Ishikawa (cell line): ENCODE data around the gene RETNLB.

Source experiments
- CEBPB ChIP-seq: IDR thresholded peaks from 2 replicates; pipeline ENCODE4 v1.6.1; 2012
- CREB1 ChIP-seq: IDR thresholded peaks from 2 replicates; pipeline ENCODE4 v1.6.1; 2012; ENCODE audit warnings: low read depth
- EGR1 ChIP-seq: IDR thresholded peaks from 2 replicates; pipeline ENCODE4 v1.6.1; 2012
- EP300 ChIP-seq: IDR thresholded peaks from 2 replicates; pipeline ENCODE4 v1.6.1; 2012; ENCODE audit warnings: borderline replicate concordance
- FOXM1 ChIP-seq: IDR thresholded peaks from 2 replicates; pipeline ENCODE4 v1.6.1; 2012; ENCODE audit warnings: low read depth, borderline replicate concordance
- NFIC ChIP-seq: IDR thresholded peaks from 2 replicates; pipeline ENCODE4 v1.6.1; 2012
- RAD21 ChIP-seq: IDR thresholded peaks from 2 replicates; pipeline ENCODE4 v1.6.1; 2012; ENCODE audit warnings: low read depth
- TAF1 ChIP-seq: IDR thresholded peaks from 2 replicates; pipeline ENCODE4 v1.6.1; 2012; ENCODE audit warnings: low read depth, mild to moderate bottlenecking
- TCF12 ChIP-seq: IDR thresholded peaks from 2 replicates; pipeline ENCODE4 v1.6.1; 2012; ENCODE audit warnings: low read depth
- TEAD4 ChIP-seq: IDR thresholded peaks from 2 replicates; pipeline ENCODE4 v1.6.1; 2012
- YY1 ChIP-seq: IDR thresholded peaks from 2 replicates; pipeline ENCODE4 v1.6.1; 2012; ENCODE audit warnings: low read depth
- ZBTB7A ChIP-seq: IDR thresholded peaks from 2 replicates; pipeline ENCODE4 v1.6.1; 2012; ENCODE audit warnings: low read depth
- TF ChIP-seq, protein P1 (sequence below): IDR thresholded peaks from 2 replicates; pipeline ENCODE4 v1.6.1; 2012
- TF ChIP-seq, protein P2 (sequence below): IDR thresholded peaks from 2 replicates; pipeline ENCODE4 v1.6.1; 2012
- TF ChIP-seq, protein P3 (sequence below): IDR thresholded peaks from 2 replicates; pipeline ENCODE4 v1.6.1; 2012; ENCODE audit warnings: low read depth, mild to moderate bottlenecking

The RETNLB gene

DNA sequence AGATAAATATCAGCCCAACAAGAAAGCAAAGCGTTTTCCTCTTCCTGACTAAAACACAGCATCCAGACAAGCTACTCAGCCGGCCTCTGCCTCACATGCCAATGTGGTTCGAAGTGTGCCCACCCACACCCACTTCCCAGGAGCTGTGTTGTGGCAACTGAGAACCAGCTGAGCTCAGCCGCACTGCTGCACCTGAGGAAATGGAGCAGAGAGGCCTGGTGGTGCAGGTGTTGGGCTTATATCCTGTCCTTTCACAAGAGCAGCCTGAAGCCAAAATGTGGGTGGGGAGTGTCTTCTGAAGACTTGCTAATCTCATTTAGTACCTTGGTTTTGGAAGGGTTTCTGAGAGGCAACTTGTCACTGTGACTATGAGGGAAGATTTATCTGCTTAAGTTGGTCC, 23.0 kb upstream of the RETNLB start:
- TF ChIP-seq, protein P1, sequence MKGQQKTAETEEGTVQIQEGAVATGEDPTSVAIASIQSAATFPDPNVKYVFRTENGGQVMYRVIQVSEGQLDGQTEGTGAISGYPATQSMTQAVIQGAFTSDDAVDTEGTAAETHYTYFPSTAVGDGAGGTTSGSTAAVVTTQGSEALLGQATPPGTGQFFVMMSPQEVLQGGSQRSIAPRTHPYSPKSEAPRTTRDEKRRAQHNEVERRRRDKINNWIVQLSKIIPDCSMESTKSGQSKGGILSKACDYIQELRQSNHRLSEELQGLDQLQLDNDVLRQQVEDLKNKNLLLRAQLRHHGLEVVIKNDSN: no peak
- no peak for TF ChIP-seq TEAD4

DNA sequence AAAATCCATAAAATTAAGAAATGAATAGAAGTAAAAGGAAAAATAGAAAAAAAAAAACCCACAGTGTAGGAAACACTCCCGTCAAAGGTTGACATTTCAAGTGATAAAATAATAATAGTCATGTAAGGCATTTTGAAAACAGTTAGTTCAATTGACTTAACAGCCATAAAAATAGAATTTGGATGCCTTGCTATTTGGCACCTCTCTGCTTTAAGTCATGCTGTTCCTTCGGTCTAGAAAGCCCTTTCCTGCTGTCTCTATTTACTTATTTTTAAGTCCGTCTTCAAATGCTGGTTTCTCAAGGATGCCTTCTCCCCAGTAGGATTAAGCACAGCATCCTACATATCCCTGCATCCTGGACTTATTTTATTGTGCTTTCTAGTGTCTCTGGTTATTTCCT, 22.3 kb upstream of the RETNLB start:
- TF ChIP-seq EGR1: no peak
- TF ChIP-seq, protein P1: no peak
- no peak for TF ChIP-seq FOXM1

DNA sequence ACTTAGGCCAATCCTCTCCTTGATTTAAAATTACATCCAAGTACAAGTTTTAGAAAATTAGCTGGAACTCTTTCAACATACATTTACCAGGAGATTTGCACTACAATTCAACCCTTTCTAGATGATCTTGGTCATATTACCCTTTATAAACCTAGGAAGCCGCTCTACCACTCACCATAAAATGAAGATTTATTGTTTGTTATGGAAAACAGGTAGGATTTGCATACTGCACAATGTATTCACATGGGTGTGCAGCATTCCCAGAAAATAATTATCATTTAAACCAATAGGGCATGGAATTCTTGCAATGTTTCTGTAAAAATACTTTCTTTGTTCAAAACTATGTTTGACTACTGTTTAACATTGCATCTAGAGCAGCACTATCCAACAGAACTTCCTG, 18.4 kb upstream of the RETNLB start:
- TF ChIP-seq CEBPB: no peak

DNA sequence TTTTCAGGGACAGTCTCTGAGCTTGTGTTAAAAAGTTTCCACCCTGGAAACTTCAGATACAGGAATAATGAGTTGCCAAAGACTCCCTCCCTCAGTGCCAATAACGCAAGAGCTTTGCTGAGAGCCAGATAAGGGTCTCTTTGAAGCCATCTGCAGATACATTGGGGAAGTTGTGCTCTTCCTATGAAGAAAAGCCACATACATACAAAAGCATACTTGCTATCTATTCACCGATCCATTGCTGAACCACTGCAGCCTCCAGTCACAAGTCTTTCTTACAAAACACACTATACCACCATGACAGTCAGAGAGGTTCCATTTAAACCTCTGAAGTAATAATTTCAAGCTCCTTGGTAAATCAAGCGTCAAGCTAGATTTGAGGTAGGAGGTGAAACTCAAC, 10.0 kb upstream of the RETNLB start:
- TF ChIP-seq, protein P1: no peak
- TF ChIP-seq TCF12 (no peak), NFIC (no peak), TAF1 (no peak), CREB1 (no peak), FOXM1 (no peak), RAD21 (no peak), EP300 (no peak), ZBTB7A (no peak), EGR1 (no peak), CEBPB (no peak), YY1 (no peak), TEAD4 (no peak)
- TF ChIP-seq, protein P2, sequence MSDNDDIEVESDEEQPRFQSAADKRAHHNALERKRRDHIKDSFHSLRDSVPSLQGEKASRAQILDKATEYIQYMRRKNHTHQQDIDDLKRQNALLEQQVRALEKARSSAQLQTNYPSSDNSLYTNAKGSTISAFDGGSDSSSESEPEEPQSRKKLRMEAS: no peak
- TF ChIP-seq, protein P3, sequence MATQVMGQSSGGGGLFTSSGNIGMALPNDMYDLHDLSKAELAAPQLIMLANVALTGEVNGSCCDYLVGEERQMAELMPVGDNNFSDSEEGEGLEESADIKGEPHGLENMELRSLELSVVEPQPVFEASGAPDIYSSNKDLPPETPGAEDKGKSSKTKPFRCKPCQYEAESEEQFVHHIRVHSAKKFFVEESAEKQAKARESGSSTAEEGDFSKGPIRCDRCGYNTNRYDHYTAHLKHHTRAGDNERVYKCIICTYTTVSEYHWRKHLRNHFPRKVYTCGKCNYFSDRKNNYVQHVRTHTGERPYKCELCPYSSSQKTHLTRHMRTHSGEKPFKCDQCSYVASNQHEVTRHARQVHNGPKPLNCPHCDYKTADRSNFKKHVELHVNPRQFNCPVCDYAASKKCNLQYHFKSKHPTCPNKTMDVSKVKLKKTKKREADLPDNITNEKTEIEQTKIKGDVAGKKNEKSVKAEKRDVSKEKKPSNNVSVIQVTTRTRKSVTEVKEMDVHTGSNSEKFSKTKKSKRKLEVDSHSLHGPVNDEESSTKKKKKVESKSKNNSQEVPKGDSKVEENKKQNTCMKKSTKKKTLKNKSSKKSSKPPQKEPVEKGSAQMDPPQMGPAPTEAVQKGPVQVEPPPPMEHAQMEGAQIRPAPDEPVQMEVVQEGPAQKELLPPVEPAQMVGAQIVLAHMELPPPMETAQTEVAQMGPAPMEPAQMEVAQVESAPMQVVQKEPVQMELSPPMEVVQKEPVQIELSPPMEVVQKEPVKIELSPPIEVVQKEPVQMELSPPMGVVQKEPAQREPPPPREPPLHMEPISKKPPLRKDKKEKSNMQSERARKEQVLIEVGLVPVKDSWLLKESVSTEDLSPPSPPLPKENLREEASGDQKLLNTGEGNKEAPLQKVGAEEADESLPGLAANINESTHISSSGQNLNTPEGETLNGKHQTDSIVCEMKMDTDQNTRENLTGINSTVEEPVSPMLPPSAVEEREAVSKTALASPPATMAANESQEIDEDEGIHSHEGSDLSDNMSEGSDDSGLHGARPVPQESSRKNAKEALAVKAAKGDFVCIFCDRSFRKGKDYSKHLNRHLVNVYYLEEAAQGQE: no peak

DNA sequence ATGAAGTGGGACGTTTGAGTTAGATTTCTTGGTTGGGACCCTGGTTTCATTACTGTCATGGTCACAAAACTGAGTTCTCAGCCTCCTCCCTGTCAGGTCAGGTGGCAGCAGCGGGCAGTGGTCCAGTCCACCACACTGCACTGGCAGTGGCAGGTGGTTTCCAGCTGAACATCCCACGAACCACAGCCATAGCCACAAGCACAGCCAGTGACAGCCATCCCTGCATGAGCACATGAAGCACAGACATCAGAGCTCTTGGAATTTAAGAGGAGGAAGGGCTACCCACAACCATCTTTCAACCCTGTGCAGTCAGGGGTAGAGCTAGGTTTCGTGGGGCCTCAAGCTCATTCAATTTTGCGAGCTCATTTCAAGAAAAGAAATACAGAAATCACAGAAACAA, 1.5 kb downstream of the RETNLB start:
- TF ChIP-seq, protein P1: no peak
- TF ChIP-seq EGR1 (no peak), CREB1 (no peak), TEAD4 (no peak), TAF1 (no peak), CEBPB (no peak), TCF12 (no peak), RAD21 (no peak), NFIC (no peak), FOXM1 (no peak), YY1 (no peak), EP300 (no peak), ZBTB7A (no peak)
- TF ChIP-seq, protein P3: no peak
- TF ChIP-seq, protein P2: no peak

DNA sequence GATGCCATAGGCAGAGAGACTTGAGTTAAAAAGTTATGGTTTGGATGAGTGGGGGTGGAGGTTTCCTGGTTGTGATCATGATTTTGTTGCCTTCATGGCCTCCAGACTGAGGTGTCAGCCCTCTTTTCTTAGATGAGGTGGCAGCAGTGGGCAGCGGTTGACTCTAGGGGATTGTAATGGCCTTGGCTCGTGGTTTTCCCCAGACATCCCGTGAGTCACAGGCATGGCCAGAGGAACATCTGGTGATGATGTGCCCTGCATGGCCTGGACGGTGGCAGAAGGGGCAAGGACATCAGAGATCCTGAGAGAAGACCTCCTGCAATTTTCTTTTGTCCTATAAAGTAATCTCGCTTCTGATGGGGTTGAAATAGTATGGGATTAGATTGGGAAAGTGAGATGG, 12.4 kb downstream of the RETNLB start:
- TF ChIP-seq CEBPB (no peak), NFIC (no peak), ZBTB7A (no peak), EGR1 (no peak), TAF1 (no peak), YY1 (no peak), TCF12 (no peak), RAD21 (no peak)
- TF ChIP-seq, protein P3: no peak
- TF ChIP-seq, protein P1: no peak
